ENCODE results near the gene NFIC. TPM values are rescaled to one million over a fixed set of nuclear protein-coding genes. Genes with fewer than 3 reads are reported as not detected.

NFIC gene
- total RNA-seq, 2 experiments from 2014 or later, result 1.5 to 1.7 TPM

GRCh38 chr19:3343619-3344502 is 22.5 kb upstream of the NFIC start:
- DNase-seq (ENCODE audit: low spot score), result peak; percentile 24
- Histone ChIP-seq H2AFZ (ENCODE audit: low read length) (no peak overlapping the region), H4K20me1 (ENCODE audit: insufficient read depth, low read length) (no peaks in the 10 kb centered on the region), H3K27ac (ENCODE audit: low read depth, low read length, poor library complexity, severe bottlenecking) (no peak overlapping the region), H3K4me1 (ENCODE audit: insufficient read depth, low read length, poor library complexity, severe bottlenecking) (no peaks in the 10 kb centered on the region), H3K9me3 (ENCODE audit: low read length) (no peaks in the 10 kb centered on the region), H3K9me2 (ENCODE audit: insufficient read depth, low read length) (no peaks in the 10 kb centered on the region), H3K4me2 (ENCODE audit: low read length) (no peak overlapping the region), H3K36me3 (ENCODE audit: insufficient read depth, low read length) (no peaks in the 10 kb centered on the region), H3K4me3 (ENCODE audit: low read depth, low read length, poor library complexity, severe bottlenecking) (no peak overlapping the region), H3K79me2 (ENCODE audit: insufficient read depth, low read depth, low read length) (no peaks in the 10 kb centered on the region)
- intact Hi-C loops (cut with micrococcal nuclease; ENCODE audit: unreplicated experiment), result no loop called here
- POLR2A ChIA-PET, result no interaction called here
- BruUV-seq (replicated peaks), result no TSS peak
- TF ChIP-seq EZH2phosphoT487 (IDR thresholded peaks at IDR 0.05; ENCODE audit: borderline replicate concordance, low read depth, low read length), result no peak
- TF ChIP-seq CTCF (conservative IDR thresholded peaks at IDR 0.05; ENCODE audit: low read length), result no peak
- CTCF ChIA-PET (ENCODE audit: unreplicated experiment), result no interaction called here

GRCh38 chr19:3344608-3345598 is 21.5 kb upstream of the NFIC start:
- CTCF ChIA-PET (ENCODE audit: unreplicated experiment), result no interaction called here
- Histone ChIP-seq H3K79me2 (ENCODE audit: insufficient read depth, low read depth, low read length) (no peaks in the 10 kb centered on the region), H3K36me3 (ENCODE audit: insufficient read depth, low read length) (no peaks in the 10 kb centered on the region), H3K4me1 (ENCODE audit: insufficient read depth, low read length, poor library complexity, severe bottlenecking) (no peaks in the 10 kb centered on the region), H4K20me1 (ENCODE audit: insufficient read depth, low read length) (no peaks in the 10 kb centered on the region), H3K9me3 (ENCODE audit: low read length) (no peaks in the 10 kb centered on the region), H3K4me3 (ENCODE audit: low read depth, low read length, poor library complexity, severe bottlenecking) (no peak overlapping the region), H2AFZ (ENCODE audit: low read length) (no peak overlapping the region), H3K4me2 (ENCODE audit: low read length) (no peak overlapping the region), H3K27ac (ENCODE audit: low read depth, low read length, poor library complexity, severe bottlenecking) (no peak overlapping the region), H3K9me2 (ENCODE audit: insufficient read depth, low read length) (no peaks in the 10 kb centered on the region)
- intact Hi-C loops (cut with micrococcal nuclease; ENCODE audit: unreplicated experiment), result no loop called here
- POLR2A ChIA-PET, result no interaction called here
- BruUV-seq (replicated peaks), result no TSS peak
- no peak for DNase-seq (ENCODE audit: low spot score)
- no peak for TF ChIP-seq EZH2phosphoT487 (IDR thresholded peaks at IDR 0.05; ENCODE audit: borderline replicate concordance, low read depth, low read length)
- no peak for TF ChIP-seq CTCF (conservative IDR thresholded peaks at IDR 0.05; ENCODE audit: low read length)
